ENCODE results near the gene TACSTD2. TPM values are rescaled to one million over a fixed set of nuclear protein-coding genes. Genes with fewer than 3 reads are reported as not detected.

The TACSTD2 gene
- polyA plus RNA-seq, 1 donor (not counting 4 experiments of a cell fraction or from before 2014, with no cell fraction given) = 382 TPM

- Histone ChIP-seq H3K27me3 (ENCODE audit: control insufficient read depth, extremely low read depth, insufficient read depth, low read length) (no peaks in the 10 kb centered on the region), H3K79me2 (ENCODE audit: control insufficient read depth, insufficient read depth, low read length) (peaks cover 29% of the 10 kb centered on the region), H4K20me1 (ENCODE audit: control insufficient read depth, extremely low read depth, insufficient read depth, low read length) (no peaks in the 10 kb centered on the region), H3K4me3 (ENCODE audit: control insufficient read depth in 2 of 3, extremely low read depth in 1 of 3, insufficient read depth in 2 of 3, low read depth in 1 of 3, low read length in 3 of 3) (no peak overlapping the region), H3K27ac (ENCODE audit: control insufficient read depth, insufficient read depth, low read length) (no peak overlapping the region), H3K9me1 (ENCODE audit: control insufficient read depth, extremely low read depth, insufficient read depth, low read length) (no peaks in the 10 kb centered on the region), H3K9ac (ENCODE audit: control insufficient read depth, extremely low read depth, insufficient read depth, low read length) (no peak overlapping the region), H3K9me3 (ENCODE audit: control insufficient read depth, low read depth, low read length) (no peaks in the 10 kb centered on the region), H3K4me2 (ENCODE audit: control insufficient read depth, extremely low read depth, insufficient read depth, low read depth, low read length) (no peak overlapping the region), H3K4me1 (ENCODE audit: control insufficient read depth, extremely low read depth, insufficient read depth, low read length) (peaks cover 61% of the 10 kb centered on the region), H2AFZ (ENCODE audit: control insufficient read depth, low read length) (no peak overlapping the region), H3K36me3 (ENCODE audit: control insufficient read depth in 2 of 2, extremely low read depth in 1 of 2, insufficient read depth in 2 of 2, low read length in 2 of 2) (peaks cover 0 to 2% of the 10 kb centered on the region in 2 experiments)
- no peak for DNase-seq (ENCODE audit: low read depth, low spot score)
- TF ChIP-seq EZH2 (IDR thresholded peaks at IDR 0.05; ENCODE audit: low read length) (no peak), CTCF (optimal IDR thresholded peaks at IDR 0.05 in 1 of 3, IDR thresholded peaks at IDR 0.05 in 1 of 3, conservative IDR thresholded peaks at IDR 0.05 in 1 of 3; ENCODE audit: extremely low read depth in 1 of 3, insufficient read depth in 2 of 3, low read length in 3 of 3) (no peak)
- no peak for FAIRE-seq
- dilution Hi-C loops (cut with MboI; ENCODE audit: extremely low pct_ligation_motif_present, low sequenced_read_pairs) = no loop called here
Observed at GRCh38 chr1:58587667-58588066, 10.6 kb upstream of the TACSTD2 start.

GRCh38 chr1:58586271-58586670 lies 9.2 kb upstream of the TACSTD2 start:
- Histone ChIP-seq H3K36me3 (ENCODE audit: control insufficient read depth in 2 of 2, extremely low read depth in 1 of 2, insufficient read depth in 2 of 2, low read length in 2 of 2) (peaks cover 0 to 2% of the 10 kb centered on the region in 2 experiments), H3K79me2 (ENCODE audit: control insufficient read depth, insufficient read depth, low read length) (peaks cover 36% of the 10 kb centered on the region), H3K4me1 (ENCODE audit: control insufficient read depth, extremely low read depth, insufficient read depth, low read length) (peaks cover 47% of the 10 kb centered on the region), H3K9ac (ENCODE audit: control insufficient read depth, extremely low read depth, insufficient read depth, low read length) (no peak overlapping the region), H3K4me2 (ENCODE audit: control insufficient read depth, extremely low read depth, insufficient read depth, low read depth, low read length) (no peak overlapping the region), H4K20me1 (ENCODE audit: control insufficient read depth, extremely low read depth, insufficient read depth, low read length) (no peaks in the 10 kb centered on the region), H3K27ac (ENCODE audit: control insufficient read depth, insufficient read depth, low read length) (peak overlapping the region; percentile 97), H2AFZ (ENCODE audit: control insufficient read depth, low read length) (no peak overlapping the region), H3K9me3 (ENCODE audit: control insufficient read depth, low read depth, low read length) (no peaks in the 10 kb centered on the region), H3K4me3 (ENCODE audit: control insufficient read depth in 2 of 3, extremely low read depth in 1 of 3, insufficient read depth in 2 of 3, low read depth in 1 of 3, low read length in 3 of 3) (no peak overlapping the region), H3K9me1 (ENCODE audit: control insufficient read depth, extremely low read depth, insufficient read depth, low read length) (no peaks in the 10 kb centered on the region), H3K27me3 (ENCODE audit: control insufficient read depth, extremely low read depth, insufficient read depth, low read length) (no peaks in the 10 kb centered on the region)
- dilution Hi-C loops (cut with MboI; ENCODE audit: extremely low pct_ligation_motif_present, low sequenced_read_pairs) = no loop called here
- TF ChIP-seq CTCF (optimal IDR thresholded peaks at IDR 0.05 in 1 of 3, IDR thresholded peaks at IDR 0.05 in 1 of 3, conservative IDR thresholded peaks at IDR 0.05 in 1 of 3; ENCODE audit: extremely low read depth in 1 of 3, insufficient read depth in 2 of 3, low read length in 3 of 3) = no peak
- no peak for TF ChIP-seq EZH2 (IDR thresholded peaks at IDR 0.05; ENCODE audit: low read length)
- DNase-seq (ENCODE audit: low read depth, low spot score) (no peak), FAIRE-seq (no peak)

All from keratinocyte (primary cell).